Stimulated activated CD4-positive, alpha-beta T cell treated with anti-CD3 and anti-CD28 coated beads, Interleukin-2, amount 100 ng/mL, for 4 hours (primary cell): ENCODE measurements around the gene MIPOL1.

Source experiments
- DNase-seq: peaks from one replicate; pipeline ENCODE4 v3.0.0-alpha.2; 2020; ENCODE audit warnings: low read depth

Gene MIPOL1

DNA sequence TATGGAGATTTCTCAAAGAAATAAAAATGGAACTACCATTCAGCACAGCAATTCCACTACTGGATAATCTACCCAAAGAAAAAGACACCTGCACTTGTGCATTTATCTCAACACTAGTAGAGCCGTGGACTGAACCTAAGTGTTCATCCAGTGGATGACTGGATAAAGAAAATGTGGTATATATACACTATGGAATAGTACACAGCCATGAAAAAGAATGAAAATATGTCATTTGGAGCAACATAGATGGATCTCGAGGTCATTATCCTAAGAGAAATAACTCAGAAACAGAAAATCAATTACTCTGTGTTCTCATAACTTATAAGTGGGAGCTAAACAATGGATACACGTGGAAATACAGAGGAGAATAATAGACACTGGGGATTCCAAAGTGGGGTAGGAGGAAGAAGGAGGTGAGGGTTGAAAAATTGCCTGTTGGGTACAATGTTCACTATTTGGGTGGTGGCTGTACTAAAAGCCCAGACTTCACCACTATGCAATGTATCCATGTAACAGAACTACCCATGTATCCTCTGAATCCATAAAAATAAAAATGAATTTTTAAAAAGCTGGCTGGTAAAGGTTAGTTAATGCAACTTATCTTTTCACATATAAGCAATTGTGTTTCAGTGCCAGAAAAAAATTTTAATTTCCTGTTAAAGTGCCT, 266.6 kb downstream of the MIPOL1 start:
- no peak for DNase-seq

DNA sequence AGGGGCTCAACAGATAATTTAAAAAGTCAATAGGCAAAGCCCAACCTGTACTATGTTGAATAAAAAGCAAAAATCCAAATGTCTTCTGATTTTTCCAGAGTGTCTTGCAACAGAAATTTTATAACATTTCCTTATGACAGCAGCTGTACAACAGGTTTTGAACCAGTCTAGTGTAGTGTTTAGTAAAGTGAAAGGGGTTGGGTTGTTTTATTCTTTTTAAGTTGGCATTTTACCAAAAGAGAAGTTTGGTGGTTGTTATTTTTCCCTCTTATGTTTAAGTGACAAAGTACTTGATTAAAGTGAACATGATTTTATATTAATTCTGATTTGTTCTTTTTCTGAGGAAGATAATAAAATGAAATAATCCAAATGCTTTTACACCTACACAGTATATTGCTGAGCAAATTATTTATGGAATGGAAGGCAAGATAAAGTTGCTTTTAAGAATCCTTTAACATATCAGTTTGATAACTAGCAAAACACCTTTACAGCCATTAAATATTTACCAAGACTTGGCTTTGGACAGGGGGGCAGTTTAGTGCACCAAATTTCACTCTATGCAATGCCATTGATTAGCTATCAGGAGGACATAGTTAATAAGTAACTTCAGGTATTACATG, 268.4 kb downstream of the MIPOL1 start:
- DNase-seq, result no peak

DNA sequence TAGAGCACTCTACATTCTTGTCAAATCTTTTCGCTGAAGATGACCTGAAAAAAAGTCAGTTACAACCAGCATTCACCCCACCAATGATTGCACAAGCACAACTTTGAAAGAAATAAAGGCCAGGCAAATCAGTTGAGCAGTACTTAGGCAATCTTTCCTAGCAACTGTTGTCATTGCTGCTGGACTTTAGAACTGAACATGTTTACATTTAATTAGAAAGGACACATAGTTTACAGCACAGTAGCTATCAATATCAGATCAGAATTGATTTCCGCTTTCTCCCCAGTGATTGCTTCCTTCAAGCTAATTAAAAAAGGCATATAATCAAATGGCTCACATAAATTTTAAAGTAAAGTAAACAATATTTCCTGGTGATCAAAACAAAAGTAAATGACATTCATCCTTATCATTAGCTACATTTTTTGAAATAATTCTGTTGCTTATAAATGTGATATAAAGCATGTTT, 268.9 kb downstream of the MIPOL1 start:
- no peak for DNase-seq

DNA sequence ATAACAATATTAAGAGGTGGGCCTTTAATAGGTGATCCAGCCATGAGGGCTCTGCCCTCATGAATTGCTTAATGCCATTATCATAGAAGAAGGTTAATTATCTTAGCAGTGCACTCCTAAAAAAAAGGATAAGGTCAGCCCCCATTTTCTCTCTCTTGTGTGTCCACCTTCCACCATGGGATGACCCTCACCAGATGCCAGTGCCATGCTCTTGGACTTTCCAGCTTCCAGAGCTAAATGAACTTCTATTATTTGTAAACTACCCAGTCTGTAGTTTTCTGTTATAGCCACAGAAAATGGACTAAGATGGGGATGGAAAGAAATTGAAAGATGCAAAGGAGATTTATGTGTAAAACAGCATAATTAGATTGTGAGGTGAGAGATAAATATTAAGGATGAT, 271.9 kb downstream of the MIPOL1 start:
- no peak for DNase-seq

DNA sequence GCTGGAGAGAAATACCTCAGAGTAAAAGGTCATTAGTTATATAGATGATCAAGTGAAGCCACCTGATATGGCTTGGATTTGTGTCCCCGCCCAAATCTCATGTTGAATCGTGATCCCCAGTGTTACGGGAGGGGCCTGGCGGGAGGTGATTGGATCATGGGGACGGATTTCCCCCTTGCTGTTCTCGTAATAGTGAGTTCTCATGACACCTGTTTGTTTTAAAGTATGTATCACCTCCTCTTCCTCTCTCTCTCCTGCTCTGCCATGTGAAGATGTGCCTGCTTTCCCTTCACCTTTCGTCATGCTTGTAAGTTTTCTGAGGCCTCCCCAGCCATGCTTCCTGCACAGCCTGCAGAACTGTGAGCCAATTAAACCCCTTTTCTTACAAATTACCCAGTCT, 272.5 kb downstream of the MIPOL1 start:
- no peak for DNase-seq

DNA sequence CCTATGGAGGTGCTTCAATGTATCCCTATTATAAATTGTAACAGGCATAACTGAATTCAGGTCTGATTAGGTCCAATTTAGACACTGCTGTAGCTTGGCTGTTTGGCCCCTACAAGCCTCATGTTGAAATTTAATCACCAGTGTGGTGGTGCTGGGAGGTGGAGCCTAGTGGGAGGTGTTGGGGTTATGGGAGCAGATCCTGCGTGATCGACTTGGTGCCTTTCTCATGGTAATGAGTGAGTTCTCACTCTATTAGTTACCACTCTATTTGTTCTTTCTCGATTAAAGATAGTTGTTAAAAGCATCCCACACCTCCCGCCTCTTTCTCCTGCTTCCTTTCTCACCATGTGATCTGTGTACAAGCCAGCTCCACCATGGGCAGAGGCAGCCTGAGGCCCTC, 275.2 kb downstream of the MIPOL1 start:
- no peak for DNase-seq

DNA sequence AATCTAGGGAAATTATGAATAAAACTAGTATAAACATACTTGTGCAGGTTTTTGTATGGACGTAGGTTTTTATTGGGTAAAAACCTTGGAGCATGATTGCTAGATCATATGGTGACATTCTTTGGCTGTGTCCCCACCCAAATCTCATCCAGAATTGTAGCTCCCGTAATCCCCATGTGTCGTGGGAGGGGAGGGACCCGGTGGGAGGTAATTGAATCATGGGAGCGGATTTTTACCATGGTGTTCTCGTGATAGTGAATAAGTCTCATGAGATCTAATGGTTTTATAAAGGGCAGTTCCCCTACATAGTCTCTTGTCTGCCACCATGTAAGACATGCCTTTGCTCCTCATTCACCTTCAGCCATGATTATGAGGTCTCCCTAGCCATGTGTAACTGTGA, 276.5 kb downstream of the MIPOL1 start:
- no peak for DNase-seq

DNA sequence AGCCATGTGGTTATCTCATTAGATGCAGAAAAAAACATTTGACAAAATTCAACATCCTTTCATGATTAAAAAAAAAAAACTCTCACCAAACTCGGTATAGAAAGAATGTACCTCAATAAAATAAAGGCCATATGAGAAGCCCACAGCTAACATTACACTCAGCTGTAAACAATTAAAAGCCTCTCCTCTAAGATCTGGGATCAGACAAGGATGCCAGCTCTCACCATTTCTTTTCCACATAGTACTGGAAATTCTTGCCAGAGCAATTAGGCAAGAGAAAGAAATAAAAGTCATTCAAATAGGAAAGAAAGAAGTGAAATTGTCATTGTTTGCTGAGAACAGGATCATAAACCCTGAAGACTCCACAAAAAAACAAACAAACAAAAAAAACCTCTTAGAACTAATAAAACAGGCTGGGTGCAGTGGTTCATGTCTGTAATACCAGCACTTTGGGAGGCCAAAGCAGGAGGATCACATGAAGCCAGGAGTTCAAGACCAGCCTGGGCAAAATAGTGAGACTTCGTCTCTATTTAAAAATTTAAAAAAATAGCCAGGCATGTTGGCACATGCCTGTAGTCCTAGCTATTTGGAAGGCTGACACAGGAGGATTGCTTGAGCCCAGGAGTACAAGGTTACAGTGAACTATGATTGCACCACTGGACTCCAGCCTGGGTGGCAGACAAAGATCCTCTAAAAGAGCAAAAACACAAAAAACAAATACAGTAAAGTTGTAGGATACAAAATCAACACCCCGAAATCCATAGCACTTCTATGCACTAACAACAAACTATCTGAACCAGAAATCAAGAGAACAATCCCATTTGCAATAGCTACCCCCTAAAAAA, 282.9 kb downstream of the MIPOL1 start:
- DNase-seq, result no peak

DNA sequence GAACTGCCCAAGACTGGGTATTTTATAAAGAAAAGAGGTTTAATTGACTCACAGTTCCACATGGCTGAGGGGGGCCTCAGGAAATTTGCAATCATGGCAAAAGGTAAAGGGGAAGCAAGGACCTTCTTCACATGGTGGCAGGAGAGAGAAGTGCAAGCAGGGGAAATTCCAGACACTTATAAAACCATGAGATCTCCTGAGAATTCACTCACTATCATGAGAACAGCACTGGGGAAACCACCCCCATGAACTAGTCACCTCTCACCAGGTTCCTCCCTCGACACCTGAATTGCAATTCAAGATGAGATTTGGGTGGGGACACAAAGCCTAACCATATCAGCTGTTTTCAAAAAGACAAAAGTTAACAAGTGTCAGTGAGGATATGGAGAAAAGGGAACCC, 284.7 kb downstream of the MIPOL1 start:
- DNase-seq, result no peak

DNA sequence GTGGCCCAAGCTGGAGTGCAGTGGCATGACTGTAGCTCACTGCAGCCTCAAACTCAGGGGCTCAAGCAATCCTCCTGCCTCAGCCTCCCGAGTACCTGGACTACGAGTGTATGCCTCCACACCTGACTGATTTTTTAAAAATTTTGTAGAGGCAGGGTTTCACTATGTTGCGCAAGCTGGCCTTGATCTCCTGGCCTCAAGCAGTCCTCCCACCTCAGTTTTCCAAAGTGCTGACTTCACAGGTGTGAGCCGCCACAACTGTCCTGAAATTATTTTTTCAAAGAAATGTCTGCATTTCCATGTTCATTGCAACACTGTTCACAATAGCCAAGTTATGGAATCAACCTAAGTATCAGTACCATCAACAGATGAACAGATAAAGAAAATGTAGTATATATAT, 285.9 kb downstream of the MIPOL1 start:
- DNase-seq, result no peak

DNA sequence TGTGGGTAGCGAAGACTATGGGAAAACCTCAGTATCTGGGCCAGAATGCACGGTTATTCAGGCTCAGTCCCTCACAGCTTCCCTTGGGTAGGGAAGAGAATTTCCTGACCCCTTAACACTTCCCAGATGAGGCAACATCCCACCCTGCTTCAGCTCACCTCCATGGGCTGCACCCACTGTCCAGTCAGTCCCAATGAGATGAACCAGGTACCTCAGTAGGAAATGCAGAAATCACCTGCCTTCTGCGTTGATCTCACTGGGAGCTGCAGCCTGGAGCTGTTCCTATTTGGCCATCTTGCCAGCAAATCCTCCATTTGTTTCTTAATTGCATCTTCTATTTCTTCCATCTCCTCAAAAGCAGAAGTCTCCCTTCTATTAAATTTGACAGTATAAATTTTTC, 292.9 kb downstream of the MIPOL1 start:
- no peak for DNase-seq

DNA sequence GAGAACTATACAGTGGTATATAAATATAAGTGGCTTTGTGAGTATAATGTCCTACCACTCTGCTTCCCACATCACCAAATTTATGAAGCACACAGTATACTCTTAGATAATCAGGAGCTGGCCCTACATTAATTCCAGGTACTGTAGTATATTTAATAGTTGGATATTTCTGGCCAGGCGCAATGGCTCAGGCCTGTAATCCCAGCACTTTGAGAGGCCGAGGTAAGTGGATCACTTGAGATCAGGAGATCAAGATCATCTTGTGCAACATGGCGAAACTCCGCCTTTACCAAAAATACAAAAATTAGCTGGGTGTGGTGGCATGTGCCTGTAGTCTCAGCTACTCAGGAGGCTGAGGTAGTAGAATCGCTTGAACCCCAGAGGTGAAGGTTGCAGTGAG, 293.3 kb downstream of the MIPOL1 start:
- DNase-seq, result no peak

DNA sequence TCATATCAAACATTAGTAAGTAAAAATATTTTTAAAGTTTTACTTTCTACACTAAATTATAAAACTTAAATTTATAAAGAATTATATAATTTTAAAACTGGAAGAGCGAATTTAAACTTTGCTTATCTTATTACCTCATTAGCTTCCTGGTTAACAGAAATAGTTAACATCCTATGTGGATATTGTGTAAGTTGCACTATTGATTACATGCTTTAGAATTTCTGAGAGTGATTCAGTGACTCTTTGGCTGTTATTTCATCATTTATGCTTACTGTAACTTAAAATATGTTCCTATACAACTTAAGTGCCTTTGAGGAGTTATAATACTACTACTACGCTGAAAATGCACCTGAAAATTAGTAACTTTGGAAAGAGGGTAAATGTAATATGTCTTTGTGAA, 295.9 kb downstream of the MIPOL1 start:
- DNase-seq, result no peak

DNA sequence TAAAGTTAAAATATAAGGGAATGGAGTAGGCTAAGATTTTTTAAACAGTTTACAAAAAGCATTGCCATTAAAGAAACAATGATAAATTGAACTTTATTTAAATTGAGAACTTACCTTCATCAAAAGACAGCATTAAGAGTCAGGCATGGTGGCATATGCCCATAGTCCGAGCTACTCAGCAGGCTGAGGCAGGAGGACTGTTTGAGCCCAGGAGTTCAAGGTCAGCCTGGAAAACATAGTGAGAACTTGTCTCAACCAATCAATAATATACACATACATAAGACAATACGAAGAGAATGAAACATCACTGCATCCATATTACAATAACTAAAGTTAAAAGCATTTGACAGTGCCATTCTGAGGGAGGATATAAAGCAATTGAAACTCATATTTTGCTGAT, 299.7 kb downstream of the MIPOL1 start:
- no peak for DNase-seq

DNA sequence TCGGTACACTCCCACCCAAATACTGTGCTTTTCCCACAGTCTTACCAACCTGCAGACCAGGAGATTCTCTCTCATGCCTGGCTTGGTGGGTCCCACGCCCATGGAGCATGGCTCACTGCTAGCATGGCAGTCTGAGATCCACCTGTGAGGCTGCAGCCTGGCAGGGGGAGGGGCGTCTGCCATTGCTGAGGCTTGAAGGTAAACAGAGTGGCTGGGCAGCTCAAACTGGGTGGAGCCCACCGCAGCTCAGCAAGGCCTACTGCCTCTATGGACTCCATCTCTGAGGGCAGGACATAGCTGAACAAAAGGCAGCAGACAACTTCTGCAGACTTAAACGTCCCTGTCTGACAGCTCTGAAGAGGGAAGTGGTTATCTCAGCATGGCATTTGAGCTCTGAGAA, 304.1 kb downstream of the MIPOL1 start:
- no peak for DNase-seq

DNA sequence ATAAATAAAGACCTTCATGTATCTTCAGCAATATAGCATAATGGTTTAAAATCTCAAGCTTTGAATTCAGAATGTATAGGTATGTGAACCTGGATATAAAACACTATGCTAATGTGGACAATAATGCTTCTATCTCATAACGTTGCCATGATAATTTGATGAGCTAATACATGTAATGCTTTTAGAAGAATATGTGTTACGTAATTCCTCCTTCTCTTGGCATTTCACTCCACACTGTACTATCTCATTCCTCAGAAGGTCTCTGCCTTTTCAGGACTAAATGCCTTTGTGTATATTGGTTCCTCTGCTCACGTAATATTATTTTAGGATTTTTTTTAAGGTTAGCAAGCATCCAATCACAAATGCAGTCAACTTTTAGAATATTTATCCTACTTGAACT, 310.8 kb downstream of the MIPOL1 start:
- DNase-seq, result no peak

DNA sequence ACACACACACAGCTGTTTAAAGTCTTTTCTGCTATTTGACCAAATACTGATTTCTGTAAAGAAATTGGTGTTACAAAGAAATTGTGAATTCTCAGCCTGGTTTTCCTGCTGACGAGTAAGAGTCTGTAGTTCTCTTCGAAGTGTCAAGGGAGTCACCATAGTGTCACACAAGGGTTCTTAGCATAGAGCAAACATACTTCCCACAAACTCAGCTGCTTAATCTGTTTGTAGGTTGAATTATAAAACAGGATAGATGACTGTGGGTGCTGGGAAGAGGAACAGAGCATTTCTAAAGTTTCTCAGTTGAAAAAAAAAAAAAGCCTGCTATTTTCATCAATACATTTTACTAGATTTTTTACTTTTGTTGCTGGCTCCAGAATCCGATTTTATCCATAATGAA, 314.4 kb downstream of the MIPOL1 start:
- no peak for DNase-seq

DNA sequence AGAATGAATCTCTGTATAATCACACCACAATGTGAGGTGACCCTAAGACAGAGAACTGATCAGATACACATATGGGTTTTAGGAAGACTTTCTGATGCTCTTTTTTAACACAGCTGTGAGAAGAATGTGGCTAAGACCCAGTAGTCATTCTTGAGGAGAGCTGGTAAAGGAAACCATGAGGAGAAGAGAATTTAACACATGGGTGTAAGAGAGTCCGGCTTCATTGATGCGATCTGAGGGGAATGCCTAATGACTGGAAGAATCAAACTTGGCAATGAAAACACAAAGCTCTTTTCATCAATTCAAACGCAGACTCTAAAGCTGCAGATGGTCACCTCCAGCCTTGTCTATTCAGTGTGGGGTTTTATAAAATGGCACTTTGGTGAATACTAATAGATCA, 318.0 kb downstream of the MIPOL1 start:
- DNase-seq, result no peak

DNA sequence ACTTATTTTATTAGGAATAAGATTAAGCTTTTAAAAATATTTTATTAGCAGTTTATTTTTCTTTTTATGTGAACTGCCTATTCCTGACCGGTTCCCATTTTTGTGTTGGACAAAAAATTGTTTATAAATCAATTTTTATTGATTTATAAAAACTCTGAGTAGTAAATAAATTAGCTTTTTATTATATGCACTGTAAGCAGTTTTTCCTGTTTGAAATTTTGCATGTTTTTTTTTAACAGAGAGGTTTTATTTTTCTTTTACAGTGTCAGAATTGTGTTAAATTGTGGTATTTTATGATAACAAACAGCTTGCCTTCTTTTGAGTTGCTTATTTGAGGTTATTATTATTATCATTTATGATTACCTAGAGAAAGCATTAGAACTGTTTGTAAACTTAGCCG, 329.3 kb downstream of the MIPOL1 start:
- DNase-seq, result no peak

DNA sequence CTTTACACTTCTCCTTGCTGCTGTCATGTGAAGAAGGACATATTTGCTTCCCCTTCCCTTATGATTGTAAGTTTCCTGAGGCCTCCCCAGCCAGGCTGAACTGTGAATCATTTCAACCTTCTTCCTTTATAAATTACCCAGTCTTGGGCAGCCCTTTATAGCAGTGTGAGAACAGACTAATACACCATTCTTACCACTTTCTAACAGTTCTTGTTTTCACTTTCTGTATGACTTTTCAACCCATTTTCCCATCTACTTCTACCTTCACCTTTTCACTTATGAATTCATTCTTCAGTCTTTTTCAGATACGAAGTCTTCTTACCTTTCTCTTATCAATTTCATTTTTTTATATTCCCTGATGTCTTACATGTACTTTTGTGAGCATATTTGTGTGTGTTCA, 342.3 kb downstream of the MIPOL1 start:
- DNase-seq, result no peak

DNA sequence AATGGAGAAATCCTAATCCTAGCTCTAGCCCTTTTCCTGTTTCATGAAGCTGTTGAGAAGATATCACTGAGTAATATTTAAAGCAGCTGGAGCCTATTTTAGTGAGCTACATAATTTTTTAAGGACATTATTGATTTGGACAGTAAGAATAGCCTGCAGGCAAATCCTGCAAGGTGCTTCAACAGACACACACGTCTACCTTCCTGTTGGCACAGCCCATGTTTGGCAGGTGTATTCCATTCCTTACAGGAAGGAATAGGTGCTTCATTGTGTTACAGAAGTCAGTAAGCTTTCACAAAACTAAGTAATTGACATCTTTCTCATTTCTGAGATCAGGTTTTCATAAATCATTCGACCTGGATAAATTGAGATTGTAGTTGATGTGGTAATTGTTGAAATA, 346.7 kb downstream of the MIPOL1 start:
- no peak for DNase-seq

DNA sequence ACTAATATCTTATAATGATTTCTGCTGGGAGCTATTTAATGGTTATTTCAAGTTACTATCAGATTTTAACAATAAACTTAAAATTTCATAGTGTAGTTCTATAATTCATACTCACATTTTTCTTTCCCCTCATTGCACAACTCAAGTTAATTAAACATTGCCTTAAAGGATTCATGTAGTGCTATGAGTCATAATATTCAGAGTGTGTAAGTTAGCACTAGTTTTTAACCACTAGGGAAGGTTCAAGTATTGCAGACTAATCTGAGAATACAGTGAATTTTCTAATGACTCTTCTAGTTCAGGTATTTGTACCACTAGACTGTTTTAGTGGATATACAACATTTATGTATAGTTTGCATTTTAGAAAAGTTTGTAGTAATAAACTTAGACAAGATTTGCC, 347.4 kb downstream of the MIPOL1 start:
- DNase-seq, result no peak
